ENCODE data around the gene KYNU.
"Not testable (repeated sequence)": the region's sequence is repeated elsewhere in the genome, so short reads cannot be mapped to it uniquely, and the experiment has no call there.

The KYNU gene

DNA sequence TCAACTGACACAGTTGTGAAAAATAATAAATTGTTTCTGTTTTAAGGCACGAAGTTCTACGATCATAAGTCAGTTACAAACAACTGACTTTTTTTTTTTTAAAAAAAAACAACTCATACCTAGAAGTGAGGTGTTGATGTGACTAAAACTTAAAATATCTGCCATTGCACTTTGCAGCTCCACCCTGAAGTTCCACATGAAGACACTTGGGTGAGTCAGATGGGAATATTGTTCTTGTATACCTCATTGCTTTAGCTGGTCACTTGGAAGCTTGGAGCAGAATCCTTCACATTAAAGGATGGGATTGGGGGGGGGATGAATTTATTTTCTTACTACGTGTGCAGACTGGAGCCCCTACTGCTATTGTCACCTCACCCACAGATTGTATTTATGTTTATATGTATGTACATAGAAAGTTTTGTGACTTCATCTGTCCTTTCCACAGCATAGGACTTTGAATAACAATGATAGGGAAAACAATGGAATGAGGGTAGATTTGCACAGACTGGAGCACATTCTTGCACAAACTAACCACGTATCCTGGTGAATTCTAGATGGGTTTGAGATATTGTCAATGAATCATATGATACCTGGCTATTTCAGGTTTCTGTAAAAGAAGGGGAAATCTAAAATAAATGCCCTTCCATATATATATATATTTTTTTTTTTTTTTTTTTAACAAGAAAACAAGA, 193.9 kb downstream of the KYNU start:
- H3K9me3 ChIP-seq (ENCODE audit: insufficient read depth, low read depth, low read length) = peaks cover 7% of the 10 kb centered on the region
- no peak overlapping the region for H3K4me3 ChIP-seq (ENCODE audit: low read length)
- 88% methylated on average over 1 of the region's 4 CpGs for WGBS
- H3K27me3 ChIP-seq (ENCODE audit: insufficient read depth, low read length) = no peaks in the 10 kb centered on the region
- H3K36me3 ChIP-seq (ENCODE audit: insufficient read depth, low read length) = no peaks in the 10 kb centered on the region
- H3K27ac ChIP-seq (ENCODE audit: low read depth, low read length) = no peak overlapping the region
- no peaks in the 10 kb centered on the region for H3K4me1 ChIP-seq (ENCODE audit: insufficient read depth, low read length)
- no peak overlapping the region for H3K9ac ChIP-seq (ENCODE audit: low read depth, low read length)

DNA sequence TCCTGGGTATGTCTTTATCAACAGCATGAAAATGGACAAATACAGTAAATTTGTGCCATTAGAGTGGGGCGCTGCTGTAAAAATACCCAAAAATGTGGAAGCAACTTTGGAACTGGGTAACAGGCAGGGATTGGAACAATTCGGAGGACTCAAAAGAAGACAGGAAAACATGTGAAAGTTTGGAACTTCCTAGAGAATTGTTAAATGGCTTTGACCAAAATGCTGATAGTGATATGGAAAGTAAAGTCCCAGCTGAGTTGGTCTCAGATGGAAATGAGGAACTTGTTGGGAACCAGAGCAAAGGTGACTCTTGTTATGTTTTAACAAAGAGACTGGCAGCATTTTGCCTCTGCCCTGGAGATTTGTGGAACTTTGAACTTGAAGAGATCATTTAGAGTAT, 197.4 kb downstream of the KYNU start:
- H3K4me3 ChIP-seq (ENCODE audit: low read length); H3K9ac ChIP-seq (ENCODE audit: low read depth, low read length); H3K4me1 ChIP-seq (ENCODE audit: insufficient read depth, low read length); H3K36me3 ChIP-seq (ENCODE audit: insufficient read depth, low read length); H3K27ac ChIP-seq (ENCODE audit: low read depth, low read length); H3K27me3 ChIP-seq (ENCODE audit: insufficient read depth, low read length): not testable (repeated sequence)
- 96% methylated on average over 2 of the region's 2 CpGs for WGBS
- peaks cover 13% of the 10 kb centered on the region for H3K9me3 ChIP-seq (ENCODE audit: insufficient read depth, low read depth, low read length)

DNA sequence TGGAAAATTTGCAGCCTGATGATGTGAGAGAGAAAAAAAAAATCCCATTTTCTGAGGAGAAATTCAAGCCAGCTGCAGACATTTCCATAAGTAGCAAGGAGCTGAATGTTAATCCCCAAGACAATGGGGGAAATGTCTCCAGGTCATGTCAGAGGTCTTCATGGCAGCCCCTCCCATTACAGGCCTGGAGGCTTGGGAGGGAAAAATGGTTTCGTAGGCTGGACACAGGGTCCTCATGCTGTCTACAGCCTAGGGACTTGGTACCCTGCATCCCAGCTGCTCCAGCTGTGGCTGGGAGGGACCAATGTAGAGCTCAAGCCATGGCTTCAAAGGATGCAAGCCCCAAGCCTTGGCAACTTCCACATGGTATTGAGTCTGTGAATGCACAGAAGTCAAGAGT, 198.2 kb downstream of the KYNU start:
- 100% methylated on average over 1 of the region's 1 CpG for WGBS
- Histone ChIP-seq H3K4me1 (ENCODE audit: insufficient read depth, low read length) (no peaks in the 10 kb centered on the region), H3K27me3 (ENCODE audit: insufficient read depth, low read length) (no peaks in the 10 kb centered on the region)

DNA sequence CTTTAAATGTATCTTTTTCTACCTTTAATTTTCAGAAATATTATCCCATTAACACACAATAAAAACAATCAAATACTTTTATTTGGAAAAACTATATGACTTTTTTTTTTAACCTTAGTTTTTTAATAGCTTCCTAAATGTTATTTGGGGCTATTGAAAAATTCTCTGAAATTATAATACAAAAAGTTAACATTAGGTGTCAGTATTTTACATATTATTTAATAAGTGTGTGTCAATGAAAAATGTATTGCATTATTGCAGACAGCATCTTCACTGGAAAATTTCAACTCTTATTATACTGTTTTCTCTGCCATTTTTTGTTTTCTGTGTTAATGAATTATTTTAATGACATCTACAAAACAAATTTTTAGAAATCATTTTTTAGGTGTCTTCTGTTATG, 200.6 kb downstream of the KYNU start:
- no peak overlapping the region for H3K9ac ChIP-seq (ENCODE audit: low read depth, low read length)
- H3K4me3 ChIP-seq (ENCODE audit: low read length) = no peak overlapping the region
- H3K27me3 ChIP-seq (ENCODE audit: insufficient read depth, low read length) = no peaks in the 10 kb centered on the region
- no peaks in the 10 kb centered on the region for H3K4me1 ChIP-seq (ENCODE audit: insufficient read depth, low read length)
- no peak overlapping the region for H3K27ac ChIP-seq (ENCODE audit: low read depth, low read length)
- H3K9me3 ChIP-seq (ENCODE audit: insufficient read depth, low read depth, low read length) = peaks cover 13% of the 10 kb centered on the region
- H3K36me3 ChIP-seq (ENCODE audit: insufficient read depth, low read length) = no peaks in the 10 kb centered on the region

More for the DNA sequence above, 198.2 kb downstream of the KYNU start:
- H3K9me3 ChIP-seq (ENCODE audit: insufficient read depth, low read depth, low read length) = peaks cover 13% of the 10 kb centered on the region
- H3K4me3 ChIP-seq (ENCODE audit: low read length) = no peak overlapping the region
- H3K36me3 ChIP-seq (ENCODE audit: insufficient read depth, low read length) = no peaks in the 10 kb centered on the region
- H3K27ac ChIP-seq (ENCODE audit: low read depth, low read length) = no peak overlapping the region
- H3K9ac ChIP-seq (ENCODE audit: low read depth, low read length) = no peak overlapping the region

DNA sequence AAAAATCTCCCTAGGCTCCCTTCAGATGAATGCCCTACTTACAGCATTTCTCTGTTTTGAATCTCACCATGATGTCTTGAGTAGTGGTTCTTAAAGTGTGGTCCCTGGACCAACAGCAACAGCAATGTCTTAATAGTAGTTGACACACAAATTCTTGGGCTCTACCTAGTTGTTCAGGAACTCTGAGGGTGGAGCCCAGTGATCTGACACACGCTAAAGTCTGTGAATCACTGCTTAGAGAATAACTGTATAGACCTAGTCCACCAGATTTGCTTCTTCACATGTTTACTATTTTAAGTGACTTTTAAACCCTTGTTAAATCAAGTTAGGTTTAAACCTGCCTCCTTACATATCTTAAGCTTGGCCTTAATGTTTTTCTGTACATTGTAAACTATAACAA, 204.2 kb downstream of the KYNU start:
- Histone ChIP-seq H3K27me3 (ENCODE audit: insufficient read depth, low read length) (no peaks in the 10 kb centered on the region), H3K9me3 (ENCODE audit: insufficient read depth, low read depth, low read length) (0 out of 2 replicates have a peak, but pooled peaks cover 3% of the 10 kb centered on the region), H3K27ac (ENCODE audit: low read depth, low read length) (no peak overlapping the region), H3K4me3 (ENCODE audit: low read length) (no peak overlapping the region), H3K36me3 (ENCODE audit: insufficient read depth, low read length) (no peaks in the 10 kb centered on the region), H3K9ac (ENCODE audit: low read depth, low read length) (no peak overlapping the region), H3K4me1 (ENCODE audit: insufficient read depth, low read length) (no peaks in the 10 kb centered on the region)
- 100% methylated on average over 1 of the region's 1 CpG for WGBS

DNA sequence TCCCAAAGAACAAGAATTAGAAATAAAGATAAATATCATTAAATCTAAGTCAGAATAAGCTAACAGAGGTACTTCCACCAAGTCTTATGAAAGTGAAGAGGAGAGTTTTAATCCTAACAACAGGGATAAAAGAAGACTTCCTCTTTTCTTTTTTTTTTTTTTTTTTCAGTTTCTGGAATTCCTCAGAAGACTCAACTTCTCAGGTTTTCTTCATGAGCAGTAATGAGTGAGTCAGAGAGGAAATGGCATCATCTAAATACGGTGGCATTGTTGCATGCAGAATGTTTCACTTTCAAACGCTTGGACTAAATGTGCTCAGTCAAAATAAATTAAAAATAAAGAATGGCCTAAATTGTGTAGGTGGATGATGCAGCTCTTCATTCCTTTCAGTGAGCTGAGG, 206.2 kb downstream of the KYNU start:
- Histone ChIP-seq H3K9ac (ENCODE audit: low read depth, low read length) (no peak overlapping the region), H3K36me3 (ENCODE audit: insufficient read depth, low read length) (no peaks in the 10 kb centered on the region), H3K4me1 (ENCODE audit: insufficient read depth, low read length) (no peaks in the 10 kb centered on the region), H3K27me3 (ENCODE audit: insufficient read depth, low read length) (no peaks in the 10 kb centered on the region), H3K9me3 (ENCODE audit: insufficient read depth, low read depth, low read length) (no peaks in the 10 kb centered on the region), H3K4me3 (ENCODE audit: low read length) (no peak overlapping the region), H3K27ac (ENCODE audit: low read depth, low read length) (no peak overlapping the region)
- WGBS = 85% methylated on average over 2 of the region's 2 CpGs

DNA sequence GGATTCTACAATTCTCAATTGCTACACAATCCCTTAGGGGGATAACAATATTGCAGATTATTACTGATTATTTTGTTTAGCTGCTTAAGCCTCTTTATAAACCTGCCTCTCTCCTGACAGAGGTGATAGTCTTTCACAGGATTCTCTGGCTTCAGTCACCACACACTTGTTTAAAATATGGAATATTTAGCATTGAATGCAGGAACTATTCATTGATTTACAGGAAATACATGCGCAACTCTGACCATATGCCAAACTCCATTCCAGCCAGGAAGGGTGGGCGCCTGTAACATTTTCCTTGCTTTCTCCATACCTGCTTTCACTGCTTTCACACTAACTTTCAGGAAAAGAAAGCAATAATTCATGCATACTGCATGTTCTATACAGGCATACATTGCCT, 207.0 kb downstream of the KYNU start:
- H3K27ac ChIP-seq (ENCODE audit: low read depth, low read length) = no peak overlapping the region

DNA sequence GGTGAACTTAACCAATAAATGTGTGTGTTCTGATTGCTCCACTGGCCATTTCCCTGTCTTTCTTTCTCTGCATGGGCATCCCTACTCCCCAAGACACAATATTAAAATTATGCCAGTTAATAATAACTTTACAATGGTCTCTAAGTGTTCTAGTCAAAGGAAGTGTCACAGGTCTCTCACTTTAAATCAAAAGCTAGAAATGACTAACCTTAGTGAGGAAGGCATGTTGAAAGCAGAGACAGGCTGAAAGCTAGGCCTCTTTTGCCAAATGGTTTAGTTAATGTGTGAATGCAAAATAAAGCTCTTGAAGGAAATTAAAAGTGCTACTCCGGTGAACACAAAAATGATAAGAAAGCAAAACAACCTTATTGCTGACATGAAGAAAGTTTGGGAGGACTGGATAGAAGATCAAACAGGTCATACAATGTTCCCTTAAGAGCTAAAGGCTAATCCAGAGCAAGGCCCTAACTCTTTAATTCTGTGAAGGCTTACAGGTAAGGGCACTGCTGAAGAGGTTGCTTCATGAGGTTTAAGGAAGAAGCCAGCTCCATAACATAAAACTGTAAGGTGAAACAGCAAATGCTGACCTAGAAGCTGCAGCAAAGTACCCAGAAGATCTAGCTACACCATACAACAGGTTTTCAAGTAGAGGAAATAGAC, 207.8 kb downstream of the KYNU start:
- H3K27me3 ChIP-seq (ENCODE audit: insufficient read depth, low read length) = no peaks in the 10 kb centered on the region
- 100% methylated on average over 1 of the region's 1 CpG for WGBS

More for the DNA sequence above, 207.0 kb downstream of the KYNU start:
- Histone ChIP-seq H3K27me3 (ENCODE audit: insufficient read depth, low read length) (no peaks in the 10 kb centered on the region), H3K4me1 (ENCODE audit: insufficient read depth, low read length) (no peaks in the 10 kb centered on the region), H3K4me3 (ENCODE audit: low read length) (no peak overlapping the region), H3K36me3 (ENCODE audit: insufficient read depth, low read length) (no peaks in the 10 kb centered on the region), H3K9me3 (ENCODE audit: insufficient read depth, low read depth, low read length) (no peaks in the 10 kb centered on the region), H3K9ac (ENCODE audit: low read depth, low read length) (no peak overlapping the region)
- WGBS = 96% methylated on average over 2 of the region's 2 CpGs

DNA sequence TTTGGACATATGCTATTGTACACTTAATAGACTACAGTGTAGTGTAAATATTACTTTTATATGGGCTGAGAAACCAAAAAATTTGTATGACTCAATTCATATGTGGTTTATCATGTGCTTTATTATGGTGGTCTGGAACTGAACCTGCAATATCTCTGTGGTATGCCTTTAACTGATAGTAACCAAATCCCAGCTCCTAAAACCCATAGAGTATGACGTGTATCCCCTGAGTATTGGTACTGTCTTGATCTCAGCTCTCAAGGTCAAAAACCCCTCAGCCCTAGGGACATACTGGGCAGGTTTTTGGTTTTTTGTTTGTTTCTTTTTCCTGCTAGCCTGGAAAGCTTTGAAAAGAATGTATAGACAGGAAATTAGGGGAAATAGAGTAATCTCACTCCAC, 209.6 kb downstream of the KYNU start:
- no peak overlapping the region for H3K9ac ChIP-seq (ENCODE audit: low read depth, low read length)
- H3K36me3 ChIP-seq (ENCODE audit: insufficient read depth, low read length) = no peaks in the 10 kb centered on the region
- no peak overlapping the region for H3K27ac ChIP-seq (ENCODE audit: low read depth, low read length)
- H3K27me3 ChIP-seq (ENCODE audit: insufficient read depth, low read length) = no peaks in the 10 kb centered on the region
- WGBS = 75% methylated on average over 1 of the region's 1 CpG
- no peak overlapping the region for H3K4me3 ChIP-seq (ENCODE audit: low read length)
- no peaks in the 10 kb centered on the region for H3K9me3 ChIP-seq (ENCODE audit: insufficient read depth, low read depth, low read length)
- H3K4me1 ChIP-seq (ENCODE audit: insufficient read depth, low read length) = no peaks in the 10 kb centered on the region

More for the DNA sequence above, 207.8 kb downstream of the KYNU start:
- H3K9ac ChIP-seq (ENCODE audit: low read depth, low read length) = no peak overlapping the region
- no peaks in the 10 kb centered on the region for H3K4me1 ChIP-seq (ENCODE audit: insufficient read depth, low read length)
- no peak overlapping the region for H3K4me3 ChIP-seq (ENCODE audit: low read length)
- H3K27ac ChIP-seq (ENCODE audit: low read depth, low read length) = no peak overlapping the region
- H3K9me3 ChIP-seq (ENCODE audit: insufficient read depth, low read depth, low read length) = no peaks in the 10 kb centered on the region
- H3K36me3 ChIP-seq (ENCODE audit: insufficient read depth, low read length) = no peaks in the 10 kb centered on the region

DNA sequence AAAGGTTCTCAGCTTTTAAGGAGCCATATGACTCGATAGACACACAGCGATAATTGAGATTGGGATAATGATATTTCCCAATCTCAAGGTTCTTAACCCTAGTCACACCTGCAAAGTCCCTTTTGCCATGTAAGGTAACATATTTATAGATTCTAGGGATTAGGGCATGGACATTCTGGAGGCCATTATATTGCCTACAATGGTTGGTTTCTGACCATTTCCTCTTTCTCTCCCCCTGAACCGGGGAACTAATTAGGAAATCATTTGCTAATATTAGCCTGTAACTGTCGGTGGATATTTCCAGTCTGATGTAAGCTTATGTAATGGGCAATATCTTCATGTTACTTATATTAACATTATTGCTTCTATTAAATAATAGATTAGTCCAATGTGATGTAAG, 210.9 kb downstream of the KYNU start:
- WGBS = no CpG with 5 or more reads among the region's 4 CpGs
- H3K36me3 ChIP-seq (ENCODE audit: insufficient read depth, low read length) = no peaks in the 10 kb centered on the region
- no peak overlapping the region for H3K9ac ChIP-seq (ENCODE audit: low read depth, low read length)
- H3K27ac ChIP-seq (ENCODE audit: low read depth, low read length) = no peak overlapping the region
- no peaks in the 10 kb centered on the region for H3K4me1 ChIP-seq (ENCODE audit: insufficient read depth, low read length)
- H3K27me3 ChIP-seq (ENCODE audit: insufficient read depth, low read length) = no peaks in the 10 kb centered on the region
- no peak overlapping the region for H3K4me3 ChIP-seq (ENCODE audit: low read length)
- H3K9me3 ChIP-seq (ENCODE audit: insufficient read depth, low read depth, low read length) = no peaks in the 10 kb centered on the region

DNA sequence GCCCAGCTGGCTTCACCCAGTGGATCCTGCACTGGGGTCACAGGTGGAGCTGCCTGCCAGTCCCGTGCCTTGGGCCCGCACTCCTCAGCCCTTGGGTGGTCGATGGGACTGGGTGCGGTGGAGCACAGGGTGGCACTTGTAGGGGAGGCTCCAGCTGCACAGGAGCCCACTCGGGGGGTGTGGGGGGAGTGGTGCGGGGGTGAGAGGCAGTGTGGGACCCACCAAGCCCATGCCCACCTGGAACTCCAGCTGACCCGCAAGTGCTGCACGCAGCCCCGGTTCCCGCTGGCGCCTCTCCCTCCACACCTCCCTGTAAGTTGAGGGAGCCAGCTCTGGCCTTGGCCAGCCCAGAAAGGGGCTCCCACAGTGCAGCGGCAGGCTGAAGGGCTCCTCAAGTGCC, 212.1 kb downstream of the KYNU start:
- not testable (repeated sequence) for H3K27me3 ChIP-seq (ENCODE audit: insufficient read depth, low read length); H3K9ac ChIP-seq (ENCODE audit: low read depth, low read length); H3K27ac ChIP-seq (ENCODE audit: low read depth, low read length); H3K9me3 ChIP-seq (ENCODE audit: insufficient read depth, low read depth, low read length); H3K4me1 ChIP-seq (ENCODE audit: insufficient read depth, low read length); H3K4me3 ChIP-seq (ENCODE audit: low read length); H3K36me3 ChIP-seq (ENCODE audit: insufficient read depth, low read length)
- 97% methylated on average over 12 of the region's 12 CpGs for WGBS

All from HUES64 (cell line).